Neural cell (in vitro differentiated cells): Measurements from ENCODE around the gene TENM3. TPM values are rescaled to one million over a fixed set of nuclear protein-coding genes. Genes with fewer than 3 reads are reported as not detected.

Experiments
- H2AFZ ChIP-seq: fragments of 200-600, 300-800 bp; sonication (generic), shearing (Covaris generic); 2 replicates; pipeline ENCODE4 v1.6.0; 2014; ENCODE audit warnings: low read depth, mild to moderate bottlenecking, antibody characterized with exemption, low read length, moderate library complexity
- H3F3A ChIP-seq: fragments of 200-600 bp; shearing (Covaris generic); 2 replicates; pipeline ENCODE4 v1.6.1; 2016; ENCODE audit warnings: mild to moderate bottlenecking, moderate library complexity, mixed read lengths, antibody characterized with exemption, low read length; ENCODE audit not compliant: insufficient read depth, poor library complexity, severe bottlenecking
- H3K27ac ChIP-seq: fragments of 200-600, 300-800 bp; sonication (generic), shearing (Covaris generic); 2 replicates; pipeline ENCODE4 v1.5.1; 2014; ENCODE audit warnings: mild to moderate bottlenecking, low read length, moderate library complexity
- H3K27me3 ChIP-seq: fragments of 300-800, 200-600 bp; sonication (generic), shearing (Covaris generic); 2 replicates; pipeline ENCODE4 v1.6.0; 2014; ENCODE audit warnings: mild to moderate bottlenecking, low read depth, low read length, moderate library complexity; ENCODE audit not compliant: insufficient read depth
- H3K36me3 ChIP-seq: fragments of 300-800, 200-600 bp; sonication (generic), shearing (Covaris generic); 2 replicates; pipeline ENCODE4 v1.5.1; 2014; ENCODE audit warnings: mild to moderate bottlenecking, antibody characterized with exemption, low read length, moderate library complexity; ENCODE audit not compliant: insufficient read depth
- H3K4me2 ChIP-seq: fragments of 300-800, 200-600 bp; sonication (generic), shearing (Covaris generic); 2 replicates; pipeline ENCODE4 v1.6.0; 2014; ENCODE audit warnings: mild to moderate bottlenecking, low read length
- H3K4me3 ChIP-seq: fragments of 300-800, 200-600 bp; sonication (generic), shearing (Covaris generic); 2 replicates; pipeline ENCODE4 v1.5.1; 2014; ENCODE audit warnings: mild to moderate bottlenecking, low read length, moderate library complexity
- H3K79me2 ChIP-seq: fragments of 200-600 bp; shearing (Covaris generic); replicated peaks from 2 replicates; pipeline ENCODE4 v1.6.0; 2014; ENCODE audit warnings: mild to moderate bottlenecking, low read length, moderate library complexity; ENCODE audit not compliant: insufficient read depth
- H3K9ac ChIP-seq: fragments of 300-800, 200-600 bp; sonication (generic), shearing (Covaris generic); 2 replicates; pipeline ENCODE4 v1.6.1; 2016; ENCODE audit warnings: mild to moderate bottlenecking, low read length, mixed read lengths
- H3K9me2 ChIP-seq: fragments of 200-600 bp; shearing (Covaris generic); 2 replicates; pipeline ENCODE4 v1.6.1; 2016; ENCODE audit warnings: mild to moderate bottlenecking, low read length, mixed read lengths; ENCODE audit not compliant: insufficient read depth
- H3K9me3 ChIP-seq: fragments of 200-600, 300-800 bp; sonication (generic), shearing (Covaris generic); 2 replicates; pipeline ENCODE4 v1.6.1; 2016; ENCODE audit warnings: mild to moderate bottlenecking, mixed run types, low read length, moderate library complexity, mixed read lengths
- H4K20me1 ChIP-seq: fragments of 200-600 bp; shearing (Covaris generic); 2 replicates; pipeline ENCODE4 v1.6.1; 2016; ENCODE audit warnings: mild to moderate bottlenecking, mixed run types; ENCODE audit not compliant: insufficient read depth
- CTCF ChIP-seq: fragments of 450-650 bp; IDR thresholded peaks from 2 replicates; pipeline ENCODE4 v1.5.1; 2014; ENCODE audit warnings: antibody characterized with exemption, mild to moderate bottlenecking, moderate library complexity; ENCODE audit not compliant: poor library complexity, severe bottlenecking
- EP300 ChIP-seq: fragments of 450-650 bp; conservative IDR thresholded peaks from 2 replicates; pipeline ENCODE4 v1.6.1; 2014; ENCODE audit warnings: antibody characterized with exemption, mild to moderate bottlenecking, moderate library complexity; ENCODE audit not compliant: poor library complexity, severe bottlenecking
- EZH2 ChIP-seq: fragments of 200-600, 300-800 bp; shearing (Covaris generic), sonication (generic); IDR thresholded peaks from 2 replicates; pipeline ENCODE4 v1.6.1; 2014; ENCODE audit warnings: antibody characterized with exemption, low read length, borderline replicate concordance, mild to moderate bottlenecking; ENCODE audit not compliant: insufficient read depth, poor library complexity, severe bottlenecking
- MXI1 ChIP-seq: fragments of 450-650 bp; conservative IDR thresholded peaks from 2 replicates; pipeline ENCODE4 v1.6.1; 2014; ENCODE audit warnings: antibody characterized with exemption, mild to moderate bottlenecking; ENCODE audit not compliant: poor library complexity, severe bottlenecking
- POLR2AphosphoS5 ChIP-seq: IDR thresholded peaks from 2 replicates; pipeline ENCODE4 v1.6.1; 2012
- RAD21 ChIP-seq: fragments of 450-650 bp; conservative IDR thresholded peaks from 2 replicates; pipeline ENCODE4 v1.6.1; 2014; ENCODE audit warnings: antibody characterized with exemption, mild to moderate bottlenecking, moderate library complexity
- REST ChIP-seq: IDR thresholded peaks from 2 replicates; pipeline ENCODE4 v1.6.1; 2012; ENCODE audit warnings: borderline replicate concordance
- SMC3 ChIP-seq: fragments of 450-650 bp; conservative IDR thresholded peaks from 2 replicates; pipeline ENCODE4 v1.6.1; 2014; ENCODE audit warnings: antibody characterized with exemption, mild to moderate bottlenecking, moderate library complexity; ENCODE audit not compliant: poor library complexity
- TAF1 ChIP-seq: IDR thresholded peaks from 2 replicates; pipeline ENCODE4 v1.6.1; 2012; ENCODE audit warnings: low read depth
- polyA plus RNA-seq: library from polyadenylated mRNA; depleted of rRNA; stranded (reverse); fragments of >200 nt; gene quantifications from 2 replicates; pipeline ENCODE4 v1.2.3, GENCODE V29; 2014

TENM3 gene
- polyA plus RNA-seq, 1 donor from 2014 or later = 7.3 TPM

- Histone ChIP-seq H2AFZ (no peak overlapping the region), H3K27me3 (no peaks in the 10 kb centered on the region), H3F3A (no peaks in the 10 kb centered on the region), H4K20me1 (no peaks in the 10 kb centered on the region), H3K79me2 (no peaks in the 10 kb centered on the region), H3K36me3 (no peaks in the 10 kb centered on the region), H3K9me2 (no peaks in the 10 kb centered on the region), H3K27ac (no peak overlapping the region), H3K9me3 (no peaks in the 10 kb centered on the region), H3K4me2 (no peak overlapping the region), H3K9ac (no peak overlapping the region), H3K4me3 (no peak overlapping the region)
- TF ChIP-seq POLR2AphosphoS5 = no peak
- TF ChIP-seq MXI1 = no peak
- TF ChIP-seq EZH2 = no peak
- no peak for TF ChIP-seq REST
- TF ChIP-seq EP300 = no peak
- no peak for TF ChIP-seq SMC3
- TF ChIP-seq CTCF = no peak
Observed at GRCh38 chr4:182351485-182351884, 108.3 kb downstream of the TENM3 start.

GRCh38 chr4:182354106-182354505 lies 110.9 kb downstream of the TENM3 start:
- Histone ChIP-seq H3K36me3 (no peaks in the 10 kb centered on the region), H2AFZ (no peak overlapping the region), H3K4me3 (no peak overlapping the region), H3K9me3 (no peaks in the 10 kb centered on the region), H3K79me2 (no peaks in the 10 kb centered on the region), H3K4me2 (no peak overlapping the region), H4K20me1 (no peaks in the 10 kb centered on the region), H3K9me2 (no peaks in the 10 kb centered on the region), H3F3A (no peaks in the 10 kb centered on the region), H3K27me3 (no peaks in the 10 kb centered on the region), H3K9ac (no peak overlapping the region), H3K27ac (no peak overlapping the region)
- TF ChIP-seq TAF1 (no peak), RAD21 (no peak), SMC3 (no peak), CTCF (no peak), POLR2AphosphoS5 (no peak), EP300 (no peak), EZH2 (no peak), MXI1 (no peak), REST (no peak)
